IMR-90 (cell line): ENCODE measurements around the gene HDHD5. TPM values are rescaled to one million over a fixed set of nuclear protein-coding genes. Genes with fewer than 3 reads are reported as not detected.

Experiments
- ATAC-seq: fragments of 200-7000 bp; cut with Tn5 transposase; 2 replicates; pipeline ENCODE4 v1.9.1; 2020; ENCODE audit warnings: low read depth, mild to moderate bottlenecking, moderate library complexity
- BruUV-seq: library from RNA; stranded (reverse); fragments of 400-500 nt; replicated peaks from 2 replicates; lab custom pipeline; 2021; lab: Mats Ljungman, UMichigan
- CTCF ChIA-PET: fragments of 300-600 bp; formaldehyde crosslinking; extraction: SDS; loops from one replicate; lab custom pipeline; 2021; ENCODE audit warnings: antibody characterized with exemption; lab: Yijun Ruan, JAX
- POLR2A ChIA-PET: fragments of 300-600 bp; sonication (Branson Sonifier 250); formaldehyde crosslinking; loops from one replicate; lab custom pipeline; 2022; ENCODE audit warnings: antibody characterized with exemption; ENCODE audit not compliant: unreplicated experiment; lab: Charles Lee
- DNase-seq: peaks from one replicate; pipeline ENCODE4 v3.0.0; 2013
- H2AFZ ChIP-seq: replicated peaks from 2 replicates; pipeline ENCODE3; 2013; ENCODE audit warnings: low read length, mild to moderate bottlenecking; ENCODE audit not compliant: poor library complexity
- H2AK5ac ChIP-seq: 2 replicates; pipeline ENCODE4 v1.6.1; 2013; ENCODE audit warnings: low read depth, low read length, inconsistent platforms
- H2AK9ac ChIP-seq: replicated peaks from 2 replicates; pipeline ENCODE3; 2013; ENCODE audit warnings: mild to moderate bottlenecking, low read depth, low read length, moderate library complexity; ENCODE audit not compliant: poor library complexity
- H2BK120ac ChIP-seq: 2 replicates; pipeline ENCODE4 v1.6.1; 2013; ENCODE audit warnings: low read depth, low read length, inconsistent platforms
- H2BK15ac ChIP-seq: 3 replicates; pipeline ENCODE4 v1.6.1; 2013; ENCODE audit warnings: low read depth, low read length, inconsistent platforms
- H2BK20ac ChIP-seq: 2 replicates; pipeline ENCODE4 v1.6.1; 2013; ENCODE audit warnings: low read depth, mild to moderate bottlenecking, inconsistent platforms, low read length, moderate library complexity
- H2BK5ac ChIP-seq: 2 replicates; pipeline ENCODE4 v1.6.1; 2013; ENCODE audit warnings: mild to moderate bottlenecking, low read depth, low read length, inconsistent platforms; ENCODE audit not compliant: poor library complexity, severe bottlenecking
- H3K14ac ChIP-seq: replicated peaks from 2 replicates; pipeline ENCODE4 v1.6.1; 2013; ENCODE audit warnings: low read depth, low read length, inconsistent platforms
- H3K18ac ChIP-seq: 2 replicates; pipeline ENCODE4 v1.6.1; 2013; ENCODE audit warnings: low read depth, low read length, control low read depth
- H3K23ac ChIP-seq: 2 replicates; pipeline ENCODE4 v1.6.1; 2013; ENCODE audit warnings: low read depth, low read length, inconsistent platforms
- H3K27ac ChIP-seq: 2 replicates; pipeline ENCODE4 v1.5.1; 2013; ENCODE audit warnings: mild to moderate bottlenecking, control low read depth, low read length; ENCODE audit not compliant: insufficient read depth
- H3K27me3 ChIP-seq: 2 replicates; pipeline ENCODE4 v1.6.1; 2013; ENCODE audit warnings: low read length; ENCODE audit not compliant: control insufficient read depth, insufficient read depth
- H3K36me3 ChIP-seq: 2 replicates; pipeline ENCODE4 v1.6.1; 2013; ENCODE audit warnings: low read length, mixed read lengths; ENCODE audit not compliant: control insufficient read depth, insufficient read depth
- H3K4ac ChIP-seq: 2 replicates; pipeline ENCODE4 v1.6.1; 2013; ENCODE audit warnings: low read depth, low read length, inconsistent platforms
- H3K4me1 ChIP-seq: 2 replicates; pipeline ENCODE4 v1.6.1; 2013; ENCODE audit warnings: low read length, mixed read lengths; ENCODE audit not compliant: control insufficient read depth, insufficient read depth
- H3K4me2 ChIP-seq: 2 replicates; pipeline ENCODE4 v1.6.1; 2013; ENCODE audit warnings: low read depth, mild to moderate bottlenecking, control low read depth, low read length, moderate library complexity
- H3K4me3 ChIP-seq: 2 replicates; pipeline ENCODE4 v1.5.1; 2013; ENCODE audit warnings: low read depth, mild to moderate bottlenecking, control low read depth, low read length, moderate library complexity; ENCODE audit not compliant: insufficient read depth
- H3K56ac ChIP-seq: 2 replicates; pipeline ENCODE4 v1.6.1; 2013; ENCODE audit warnings: low read length, inconsistent platforms; ENCODE audit not compliant: insufficient read depth; ENCODE audit errors: extremely low read depth
- H3K79me1 ChIP-seq, 2 experiments: 2 replicates each; pipeline ENCODE4 v1.6.1; 2013; ENCODE audit warnings: low read length in 2 of 2, inconsistent platforms in 1 of 2, low read depth in 1 of 2
- H3K9ac ChIP-seq: 2 replicates; pipeline ENCODE4 v1.6.1; 2013; ENCODE audit warnings: low read depth, low read length, control low read depth
- H3K9me1 ChIP-seq: 2 replicates; pipeline ENCODE4 v1.6.1; 2013; ENCODE audit warnings: low read length, inconsistent platforms; ENCODE audit not compliant: insufficient read depth
- H3K9me3 ChIP-seq: 2 replicates; pipeline ENCODE4 v1.6.1; 2013; ENCODE audit warnings: low read length; ENCODE audit not compliant: control insufficient read depth, insufficient read depth
- H4K20me1 ChIP-seq: 2 replicates; pipeline ENCODE4 v1.6.1; 2013; ENCODE audit warnings: low read length, inconsistent platforms; ENCODE audit not compliant: insufficient read depth
- H4K5ac ChIP-seq: 2 replicates; pipeline ENCODE4 v1.6.1; 2013; ENCODE audit warnings: mild to moderate bottlenecking, low read depth, low read length, control low read depth
- H4K8ac ChIP-seq, 2 experiments: 2 replicates each; pipeline ENCODE4 v1.6.1; 2013; ENCODE audit warnings: low read depth in 2 of 2, low read length in 2 of 2, control low read depth in 1 of 2, inconsistent platforms in 1 of 2
- H4K91ac ChIP-seq: 2 replicates; pipeline ENCODE4 v1.6.1; 2013; ENCODE audit warnings: low read depth, low read length, inconsistent platforms; ENCODE audit not compliant: insufficient read depth
- FOS ChIP-seq: fragments of 150-350 bp; IDR thresholded peaks from 2 replicates; pipeline ENCODE4 v1.6.1; 2016; ENCODE audit warnings: low read depth, low read length
- MAZ ChIP-seq: IDR thresholded peaks from 2 replicates; pipeline ENCODE4 v1.6.1; 2012; ENCODE audit warnings: low read depth, mild to moderate bottlenecking, low read length, improper control_type of control experiment, moderate library complexity, borderline replicate concordance
- NFE2L2 ChIP-seq: fragments of 150-350 bp; IDR thresholded peaks from 2 replicates; pipeline ENCODE4 v1.6.1; 2016; ENCODE audit warnings: low read depth, mild to moderate bottlenecking, low read length
- RAD21 ChIP-seq: IDR thresholded peaks from 2 replicates; pipeline ENCODE4 v1.6.1; 2012; ENCODE audit warnings: low read length, improper control_type of control experiment
- RFX5 ChIP-seq: IDR thresholded peaks from 2 replicates; pipeline ENCODE4 v1.8.0; 2012; ENCODE audit warnings: low read depth, mild to moderate bottlenecking, low read length, moderate library complexity
- SMC3 ChIP-seq: fragments of 150-350 bp; IDR thresholded peaks from 2 replicates; pipeline ENCODE4 v1.6.1; 2016; ENCODE audit warnings: low read depth, mild to moderate bottlenecking, antibody characterized with exemption, low read length, moderate library complexity
- USF2 ChIP-seq: fragments of 150-350 bp; IDR thresholded peaks from 2 replicates; pipeline ENCODE4 v1.6.1; 2017; ENCODE audit warnings: mild to moderate bottlenecking, antibody characterized with exemption, low read length, low read depth
- WGBS, 2 experiments: methylation state at CpG; one replicate each; pipeline versions ENCODE4 v1.1.5 to v1.1.7; 2013; ENCODE audit warnings: missing lambda C conversion rate in 2 of 2; ENCODE audit not compliant: insufficient read length in 1 of 2; ENCODE audit errors: extremely low coverage in 2 of 2; 5-methylcytosine and 5-hydroxymethylcytosine counted together
- dilution Hi-C: fragments of 300-500 bp; cut with HindIII; formaldehyde crosslinking; loops from one replicate; pipeline ENCODE4 v1.14.3; 2018; ENCODE audit warnings: low sequenced_read_pairs; ENCODE audit not compliant: unreplicated experiment
- in situ Hi-C: fragments of 300-500 bp; cut with MboI; formaldehyde crosslinking; loops from 3 replicates; pipeline ENCODE4 v1.14.3; 2019; ENCODE audit warnings: low sequenced_read_pairs, inconsistent platforms, mixed read lengths
- intact Hi-C: fragments of 100-400 bp; cut with micrococcal nuclease; formaldehyde crosslinking; loops from 2 replicates; pipeline ENCODE4 v1.10.0; 2022
- polyA plus RNA-seq, 3 experiments: library from polyadenylated mRNA; depleted of rRNA; stranded (reverse); fragments of >200 nt; gene quantifications; 2 replicates each; pipeline ENCODE4 v1.2.3, GENCODE V29; 2012; ENCODE audit warnings: low replicate concordance in 1 of 3
- total RNA-seq: library from RNA; depleted of rRNA; stranded (reverse); fragments of >200 nt; gene quantifications from 2 replicates; pipeline ENCODE4 v1.2.3, GENCODE V29; 2012

The HDHD5 gene
- total and polyA plus RNA-seq, 2 of the 4 experiments (the other 2 are of a cell fraction) = 31.9 to 37.5 TPM

GRCh38 chr22:17133137-17133536, 25.9 kb downstream of the HDHD5 start:
- Histone ChIP-seq H4K5ac (no peak overlapping the region), H4K8ac (no peak overlapping the region), H3K4ac (no peak overlapping the region), H3K79me1 (no peaks in the 10 kb centered on the region), H2BK15ac (no peak overlapping the region), H3K23ac (no peak overlapping the region), H4K20me1 (no peaks in the 10 kb centered on the region; the same call in 1 of the 2 replicates), H2AK5ac (no peak overlapping the region), H3K4me3 (no peak overlapping the region), H2BK120ac (no peak overlapping the region), H3K9me1 (no peaks in the 10 kb centered on the region), H3K36me3 (peaks cover 8% of the 10 kb centered on the region), H3K9ac (no peak overlapping the region), H3K27me3 (no peaks in the 10 kb centered on the region), H4K91ac (no peak overlapping the region), H3K18ac (no peak overlapping the region), H2BK5ac (no peak overlapping the region), H2BK20ac (no peak overlapping the region), H2AFZ (peak overlapping the region; percentile 23), H3K9me3 (no peaks in the 10 kb centered on the region), H3K4me2 (no peak overlapping the region), H3K27ac (no peak overlapping the region), H3K14ac (no peak overlapping the region), H3K56ac (no peak overlapping the region), H3K4me1 (no peaks in the 10 kb centered on the region), H2AK9ac (no peak overlapping the region)
- TF ChIP-seq RFX5 = no peak
- TF ChIP-seq FOS = no peak
- no peak for TF ChIP-seq RAD21
- TF ChIP-seq SMC3 = no peak
- TF ChIP-seq USF2 = no peak
- TF ChIP-seq NFE2L2 = no peak
- no peak for TF ChIP-seq MAZ
- CTCF ChIA-PET = no interaction called here
- POLR2A ChIA-PET = no interaction called here
- WGBS, 2 experiments = 92% methylated on average over 2 of the region's 7 CpGs; no CpG with 5 or more reads in 1 of the 2 experiments
- dilution Hi-C loops (no loop called here), intact Hi-C loops (no loop called here), in situ Hi-C loops (no loop called here)
- no TSS peak for BruUV-seq
- ATAC-seq (no peak), DNase-seq (no peak)
